Measurements from ENCODE around the gene GNAL.

Gene GNAL

GRCh38 chr18:11871501-11871900, 182.4 kb downstream of the GNAL start:
- Histone ChIP-seq H3K4me2 (ENCODE audit: insufficient read depth, low read length) (no peak overlapping the region), H3K27ac (ENCODE audit: low read length) (no peak overlapping the region), H3K36me3 (ENCODE audit: insufficient read depth, low read length) (no peaks in the 10 kb centered on the region), H3K4me1 (ENCODE audit: insufficient read depth, low read length) (no peaks in the 10 kb centered on the region), H2AFZ (ENCODE audit: low read depth, low read length) (no peak overlapping the region), H4K20me1 (ENCODE audit: insufficient read depth, low read length) (no peaks in the 10 kb centered on the region), H3K4me3 (ENCODE audit: low read depth in 1 of 2, low read length in 2 of 2) (no peak overlapping the region), H3K9ac (ENCODE audit: low read depth, low read length) (no peak overlapping the region), H3K27me3 (ENCODE audit: insufficient read depth, low read length, poor library complexity) (no peaks in the 10 kb centered on the region), H3K79me2 (ENCODE audit: insufficient read depth, low read length) (no peaks in the 10 kb centered on the region), H3K9me3 (ENCODE audit: insufficient read depth, low read length, severe bottlenecking) (no peaks in the 10 kb centered on the region)
- ATAC-seq (ENCODE audit: insufficient read depth, low read depth) (no peak), DNase-seq (no peak)
- TF ChIP-seq CTCF (IDR thresholded peaks at IDR 0.05; ENCODE audit: borderline replicate concordance, extremely low read depth, low read length, poor library complexity, severe bottlenecking) = no peak
- TF ChIP-seq EZH2 (IDR thresholded peaks at IDR 0.05; ENCODE audit: borderline replicate concordance, low read depth, low read length, severe bottlenecking) = no peak

- no peak overlapping the region for H3K4me2 ChIP-seq (ENCODE audit: insufficient read depth, low read length)
- H3K27me3 ChIP-seq (ENCODE audit: insufficient read depth, low read length, poor library complexity) = no peaks in the 10 kb centered on the region
- no peaks in the 10 kb centered on the region for H4K20me1 ChIP-seq (ENCODE audit: insufficient read depth, low read length)
- no peaks in the 10 kb centered on the region for H3K79me2 ChIP-seq (ENCODE audit: insufficient read depth, low read length)
- ATAC-seq (ENCODE audit: insufficient read depth, low read depth) = 0 out of 3 replicates have a peak, but pooled peaks have one; percentile 48
- H3K27ac ChIP-seq (ENCODE audit: low read length) = no peak overlapping the region
- H3K4me3 ChIP-seq (ENCODE audit: low read depth in 1 of 2, low read length in 2 of 2) = no peak overlapping the region
- H2AFZ ChIP-seq (ENCODE audit: low read depth, low read length) = no peak overlapping the region
- no peaks in the 10 kb centered on the region for H3K4me1 ChIP-seq (ENCODE audit: insufficient read depth, low read length)
- no peaks in the 10 kb centered on the region for H3K9me3 ChIP-seq (ENCODE audit: insufficient read depth, low read length, severe bottlenecking)
- TF ChIP-seq EZH2 (IDR thresholded peaks at IDR 0.05; ENCODE audit: borderline replicate concordance, low read depth, low read length, severe bottlenecking) (no peak), CTCF (IDR thresholded peaks at IDR 0.05; ENCODE audit: borderline replicate concordance, extremely low read depth, low read length, poor library complexity, severe bottlenecking) (peak; percentile 50)
- H3K36me3 ChIP-seq (ENCODE audit: insufficient read depth, low read length) = 0 out of 2 replicates have a peak, but pooled peaks cover under 1% of the 10 kb centered on the region
- no peak for DNase-seq
- no peak overlapping the region for H3K9ac ChIP-seq (ENCODE audit: low read depth, low read length)
These were observed 183.5 kb downstream of the GNAL start for GRCh38 chr18:11872479-11873136.

- Histone ChIP-seq H4K20me1 (ENCODE audit: insufficient read depth, low read length) (no peaks in the 10 kb centered on the region), H3K36me3 (ENCODE audit: insufficient read depth, low read length) (0 out of 2 replicates have a peak, but pooled peaks cover 3% of the 10 kb centered on the region), H3K4me3 (ENCODE audit: low read depth in 1 of 2, low read length in 2 of 2) (no peak overlapping the region), H3K79me2 (ENCODE audit: insufficient read depth, low read length) (no peaks in the 10 kb centered on the region), H3K27me3 (ENCODE audit: insufficient read depth, low read length, poor library complexity) (no peaks in the 10 kb centered on the region), H3K9me3 (ENCODE audit: insufficient read depth, low read length, severe bottlenecking) (no peaks in the 10 kb centered on the region), H2AFZ (ENCODE audit: low read depth, low read length) (no peak overlapping the region), H3K4me2 (ENCODE audit: insufficient read depth, low read length) (no peak overlapping the region), H3K9ac (ENCODE audit: low read depth, low read length) (no peak overlapping the region), H3K27ac (ENCODE audit: low read length) (no peak overlapping the region), H3K4me1 (ENCODE audit: insufficient read depth, low read length) (no peaks in the 10 kb centered on the region)
- no peak for ATAC-seq (ENCODE audit: insufficient read depth, low read depth)
- no peak for DNase-seq
- TF ChIP-seq CTCF (IDR thresholded peaks at IDR 0.05; ENCODE audit: borderline replicate concordance, extremely low read depth, low read length, poor library complexity, severe bottlenecking) (no peak), EZH2 (IDR thresholded peaks at IDR 0.05; ENCODE audit: borderline replicate concordance, low read depth, low read length, severe bottlenecking) (no peak)
These were observed 184.7 kb downstream of the GNAL start for GRCh38 chr18:11873670-11874340.

Measured in DND-41 (cell line).